SU-DHL-6 (cell line): ENCODE results near the gene MAL.

Experiments
- H2AFZ ChIP-seq: fragments of 200-600 bp; sonication (generic); 2 replicates; pipeline ENCODE4 v1.6.1; 2014; ENCODE audit warnings: low read depth, mild to moderate bottlenecking, moderate library complexity, mixed read lengths, antibody characterized with exemption, low read length; ENCODE audit not compliant: severe bottlenecking
- H3F3A ChIP-seq: fragments of 200-600 bp; shearing (Covaris generic); 2 replicates; pipeline ENCODE4 v1.6.0; 2016; ENCODE audit warnings: antibody characterized with exemption, mild to moderate bottlenecking; ENCODE audit not compliant: insufficient read depth
- H3K27ac ChIP-seq: fragments of 200-600 bp; sonication (generic); 2 replicates; pipeline ENCODE4 v1.5.1; 2016; ENCODE audit warnings: low read depth, mild to moderate bottlenecking, low read length, moderate library complexity, mixed read lengths
- H3K27me3 ChIP-seq: fragments of 200-600 bp; sonication (generic), shearing (Covaris generic); 2 replicates; pipeline ENCODE4 v1.6.0; 2014; ENCODE audit warnings: mild to moderate bottlenecking, low read length
- H3K36me3 ChIP-seq: fragments of 200-600 bp; sonication (generic); 2 replicates; pipeline ENCODE4 v1.6.1; 2014; ENCODE audit warnings: mild to moderate bottlenecking, low read length, mixed read lengths
- H3K4me2 ChIP-seq: fragments of 300-600, 200-600 bp; shearing (Covaris generic), sonication (generic); 2 replicates; pipeline ENCODE4 v1.6.0; 2014; ENCODE audit warnings: low read length, low read depth, mild to moderate bottlenecking; ENCODE audit not compliant: poor library complexity, severe bottlenecking
- H3K4me3 ChIP-seq: fragments of 200-600 bp; sonication (generic); 2 replicates; pipeline ENCODE4 v1.5.1; 2014; ENCODE audit warnings: antibody characterized with exemption, low read length, mild to moderate bottlenecking, mixed read lengths; ENCODE audit not compliant: insufficient read depth, poor library complexity, severe bottlenecking
- H3K79me2 ChIP-seq: fragments of 200-600 bp; sonication (generic); 2 replicates; pipeline ENCODE4 v1.6.1; 2014; ENCODE audit warnings: mild to moderate bottlenecking, low read length, moderate library complexity; ENCODE audit not compliant: insufficient read depth
- H3K9ac ChIP-seq: fragments of 200-600 bp; sonication (generic); 2 replicates; pipeline ENCODE4 v1.7.0; 2014; ENCODE audit warnings: mild to moderate bottlenecking, low read length
- H3K9me2 ChIP-seq: fragments of 200-600 bp; sonication (generic); replicated peaks from 2 replicates; pipeline ENCODE4 v1.6.1; 2014; ENCODE audit warnings: low read length; ENCODE audit not compliant: insufficient read depth
- H3K9me3 ChIP-seq: fragments of 200-600 bp; sonication (generic); 2 replicates; pipeline ENCODE4 v1.6.1; 2014; ENCODE audit warnings: low read length, mixed read lengths; ENCODE audit not compliant: insufficient read depth
- H4K20me1 ChIP-seq: fragments of 200-600 bp; sonication (generic); 2 replicates; pipeline ENCODE4 v1.6.1; 2014; ENCODE audit warnings: low read depth, mild to moderate bottlenecking, antibody characterized with exemption, low read length, moderate library complexity, mixed read lengths
- EZH2phosphoT487 ChIP-seq: fragments of 200-600 bp; sonication (generic), shearing (Covaris generic); conservative IDR thresholded peaks from 2 replicates; pipeline ENCODE4 v1.6.1; 2018; ENCODE audit warnings: mild to moderate bottlenecking, antibody characterized with exemption, low read length, moderate library complexity, mixed read lengths
- TF ChIP-seq, protein P1 (sequence below): fragments of 200-600 bp; sonication (generic); IDR thresholded peaks from one replicate; pipeline ENCODE4 v1.5.1; 2017; ENCODE audit warnings: antibody characterized with exemption, mild to moderate bottlenecking, low read length, moderate library complexity; ENCODE audit not compliant: insufficient read depth, poor library complexity, severe bottlenecking

The MAL gene

DNA sequence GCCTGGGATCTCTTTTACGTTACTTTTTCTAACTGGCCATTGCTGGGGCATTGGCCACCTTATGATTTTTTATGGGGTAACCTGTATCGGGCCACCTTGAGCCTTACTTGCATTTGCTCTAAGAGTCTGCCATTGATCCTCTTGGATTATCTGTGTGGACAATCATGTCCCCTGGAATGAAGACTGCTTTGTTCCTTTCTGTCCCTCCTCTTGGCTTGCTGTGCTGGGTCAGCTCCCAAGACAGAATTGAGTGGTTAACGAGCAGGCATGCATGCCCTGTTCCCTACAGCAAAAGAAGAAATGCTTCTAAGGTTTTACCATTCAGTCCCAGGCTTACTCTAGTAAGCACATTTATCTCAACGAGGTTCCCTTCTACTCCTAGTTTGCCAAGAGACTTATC is 46.3 kb downstream of the MAL start:
- Histone ChIP-seq H3K27ac (no peak overlapping the region), H4K20me1 (no peaks in the 10 kb centered on the region), H3K9me3 (no peaks in the 10 kb centered on the region), H3K36me3 (no peaks in the 10 kb centered on the region), H3K4me3 (no peak overlapping the region), H3K9me2 (no peaks in the 10 kb centered on the region), H3K9ac (no peak overlapping the region), H3K4me2 (no peak overlapping the region), H3K79me2 (no peaks in the 10 kb centered on the region), H3F3A (no peaks in the 10 kb centered on the region), H2AFZ (no peak overlapping the region), H3K27me3 (no peaks in the 10 kb centered on the region)
- TF ChIP-seq, protein P1, sequence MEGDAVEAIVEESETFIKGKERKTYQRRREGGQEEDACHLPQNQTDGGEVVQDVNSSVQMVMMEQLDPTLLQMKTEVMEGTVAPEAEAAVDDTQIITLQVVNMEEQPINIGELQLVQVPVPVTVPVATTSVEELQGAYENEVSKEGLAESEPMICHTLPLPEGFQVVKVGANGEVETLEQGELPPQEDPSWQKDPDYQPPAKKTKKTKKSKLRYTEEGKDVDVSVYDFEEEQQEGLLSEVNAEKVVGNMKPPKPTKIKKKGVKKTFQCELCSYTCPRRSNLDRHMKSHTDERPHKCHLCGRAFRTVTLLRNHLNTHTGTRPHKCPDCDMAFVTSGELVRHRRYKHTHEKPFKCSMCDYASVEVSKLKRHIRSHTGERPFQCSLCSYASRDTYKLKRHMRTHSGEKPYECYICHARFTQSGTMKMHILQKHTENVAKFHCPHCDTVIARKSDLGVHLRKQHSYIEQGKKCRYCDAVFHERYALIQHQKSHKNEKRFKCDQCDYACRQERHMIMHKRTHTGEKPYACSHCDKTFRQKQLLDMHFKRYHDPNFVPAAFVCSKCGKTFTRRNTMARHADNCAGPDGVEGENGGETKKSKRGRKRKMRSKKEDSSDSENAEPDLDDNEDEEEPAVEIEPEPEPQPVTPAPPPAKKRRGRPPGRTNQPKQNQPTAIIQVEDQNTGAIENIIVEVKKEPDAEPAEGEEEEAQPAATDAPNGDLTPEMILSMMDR, result no peak
- no peak for TF ChIP-seq EZH2phosphoT487

DNA sequence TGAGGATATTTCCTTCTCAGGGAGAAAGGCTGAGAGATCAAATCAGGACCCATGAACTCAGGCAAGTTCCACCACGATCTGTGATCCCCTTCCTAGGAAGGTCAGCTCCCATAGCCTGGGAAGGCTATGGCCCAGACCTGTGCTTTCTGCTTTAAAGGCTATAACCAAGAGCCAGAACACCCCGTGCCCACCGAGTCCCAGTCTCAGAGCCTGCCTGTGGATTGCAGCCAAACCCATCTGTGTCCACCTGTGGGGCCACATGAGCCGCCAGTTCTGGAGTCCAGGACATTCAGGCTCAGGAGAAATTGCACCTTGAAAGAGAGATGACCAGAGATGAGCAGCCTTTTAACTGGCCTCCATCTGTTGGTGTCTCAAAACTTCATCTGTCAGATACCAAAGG is 46.9 kb downstream of the MAL start:
- no peaks in the 10 kb centered on the region for H3F3A ChIP-seq
- no peaks in the 10 kb centered on the region for H3K9me2 ChIP-seq
- no peak overlapping the region for H3K4me3 ChIP-seq
- no peaks in the 10 kb centered on the region for H4K20me1 ChIP-seq
- H2AFZ ChIP-seq, result no peak overlapping the region
- no peaks in the 10 kb centered on the region for H3K9me3 ChIP-seq
- no peaks in the 10 kb centered on the region for H3K27me3 ChIP-seq
- no peaks in the 10 kb centered on the region for H3K36me3 ChIP-seq
- H3K79me2 ChIP-seq, result no peaks in the 10 kb centered on the region
- H3K4me2 ChIP-seq, result no peak overlapping the region
- TF ChIP-seq, protein P1, result no peak
- TF ChIP-seq EZH2phosphoT487, result no peak
- no peak overlapping the region for H3K27ac ChIP-seq
- H3K9ac ChIP-seq, result no peak overlapping the region

DNA sequence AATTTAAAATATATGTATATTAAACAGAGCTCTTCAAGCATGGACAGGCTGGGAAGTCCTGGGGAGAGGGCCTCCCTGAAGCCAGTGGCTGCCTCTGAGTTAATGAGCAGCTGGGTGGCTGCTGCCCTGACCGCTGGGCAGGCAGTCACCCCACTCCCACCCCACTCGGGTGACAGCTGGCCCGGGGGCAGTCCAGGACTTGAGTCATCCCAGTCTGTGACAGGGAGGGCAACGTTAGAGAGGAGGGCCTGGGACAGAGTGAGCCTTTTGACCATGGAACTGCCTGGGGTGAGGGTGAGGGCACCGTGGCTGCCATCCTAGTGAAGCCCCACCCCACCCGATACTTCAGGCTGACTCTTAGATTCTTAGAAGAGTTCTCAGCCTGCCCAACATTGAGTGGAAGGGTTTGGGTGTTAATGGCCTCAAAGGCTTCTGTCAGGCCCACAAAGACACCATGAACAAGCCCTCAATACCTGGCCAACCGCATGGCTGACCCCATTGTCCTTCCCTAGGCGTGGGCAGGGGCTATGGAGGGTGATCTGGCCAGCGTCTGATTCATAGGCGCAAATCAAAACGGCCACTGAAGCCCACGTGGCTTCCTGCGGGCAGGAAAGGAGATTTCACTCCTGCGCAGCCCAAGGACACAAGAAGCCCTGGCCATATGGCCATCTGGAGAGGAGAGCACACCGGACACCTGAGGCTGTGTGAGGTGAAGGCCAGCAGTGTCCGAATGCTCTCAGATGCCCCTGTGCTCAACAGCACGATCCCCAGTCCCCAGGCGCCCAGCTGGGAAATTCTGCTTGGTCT is 48.6 kb downstream of the MAL start:
- Histone ChIP-seq H2AFZ (no peak overlapping the region), H4K20me1 (no peaks in the 10 kb centered on the region), H3K9me2 (no peaks in the 10 kb centered on the region), H3K79me2 (no peaks in the 10 kb centered on the region), H3K4me2 (no peak overlapping the region), H3K27ac (no peak overlapping the region), H3K27me3 (no peaks in the 10 kb centered on the region), H3K4me3 (no peak overlapping the region), H3K9ac (no peak overlapping the region), H3F3A (no peaks in the 10 kb centered on the region), H3K36me3 (no peaks in the 10 kb centered on the region), H3K9me3 (no peaks in the 10 kb centered on the region)
- TF ChIP-seq, protein P1, result no peak
- no peak for TF ChIP-seq EZH2phosphoT487
